GM12878 (cell line): ENCODE data around the gene IRAG1. TPM values are rescaled to one million over a fixed set of nuclear protein-coding genes. Genes with fewer than 3 reads are reported as not detected.

Experiments
- HDAC6 ChIP-seq: fragments of 200-600 bp; sonication (generic); IDR thresholded peaks from one replicate; pipeline ENCODE4 v1.8.0; 2017; ENCODE audit warnings: antibody characterized with exemption; ENCODE audit not compliant: unreplicated experiment
- PRDM15 ChIP-seq: fragments of 450-650 bp; formaldehyde crosslinking; IDR thresholded peaks from 2 replicates; pipeline ENCODE4 v1.4.0; 2020; ENCODE audit warnings: mild to moderate bottlenecking, moderate library complexity
- REST ChIP-seq: IDR thresholded peaks from 2 replicates; pipeline ENCODE4 v1.6.1; 2012; ENCODE audit warnings: mild to moderate bottlenecking, low read depth, low read length
- polyA plus RNA-seq, 11 experiments: library from polyadenylated mRNA; depleted of rRNA in 4 of 11; unstranded in 6 of 11; stranded (reverse) in 5 of 11; fragments of >200 nt; fragmentation: Nextera tagmentation in 4 of 11; fragmentation: Illumina TruSeq in 1 of 11; extraction: Ambion mirVana in 4 of 11; extraction: Trizol in 1 of 11; gene quantifications; 1 replicate in 1 of 11; 2 replicates in 10 of 11; pipeline versions ENCODE4 v1.2.1 to v1.2.3, GENCODE V29; 2011 to 2016; ENCODE audit warnings: inconsistent platforms in 2 of 11, missing spikeins in 2 of 11, low read depth in 1 of 11
- total RNA-seq, 4 experiments: library from RNA; depleted of rRNA in 3 of 4; stranded (reverse); fragments of >200 nt in 3 of 4; fragmentation: Illumina TruSeq in 1 of 4; extraction: Trizol in 1 of 4; gene quantifications; 2 replicates each; pipeline versions ENCODE4 v1.2.1 to v1.2.3, GENCODE V29; 2013 to 2021
- TF ChIP-seq, protein P1 (sequence below): fragments of 450-650 bp; IDR thresholded peaks from 2 replicates; pipeline ENCODE4 v1.6.1; 2018; ENCODE audit warnings: borderline replicate concordance, mild to moderate bottlenecking; ENCODE audit not compliant: partially characterized antibody

IRAG1 gene
- total and polyA plus RNA-seq, 10 of the 15 experiments (the other 5 are each of a cell fraction or from before 2014, with no cell fraction given) = 0.02 to 0.18 (median 0.06) TPM; not detected in 4

GRCh38 chr11:10663990-10664389 is 29.6 kb downstream of the IRAG1 start (continued):
- TF ChIP-seq REST = no peak
- TF ChIP-seq, protein P1, sequence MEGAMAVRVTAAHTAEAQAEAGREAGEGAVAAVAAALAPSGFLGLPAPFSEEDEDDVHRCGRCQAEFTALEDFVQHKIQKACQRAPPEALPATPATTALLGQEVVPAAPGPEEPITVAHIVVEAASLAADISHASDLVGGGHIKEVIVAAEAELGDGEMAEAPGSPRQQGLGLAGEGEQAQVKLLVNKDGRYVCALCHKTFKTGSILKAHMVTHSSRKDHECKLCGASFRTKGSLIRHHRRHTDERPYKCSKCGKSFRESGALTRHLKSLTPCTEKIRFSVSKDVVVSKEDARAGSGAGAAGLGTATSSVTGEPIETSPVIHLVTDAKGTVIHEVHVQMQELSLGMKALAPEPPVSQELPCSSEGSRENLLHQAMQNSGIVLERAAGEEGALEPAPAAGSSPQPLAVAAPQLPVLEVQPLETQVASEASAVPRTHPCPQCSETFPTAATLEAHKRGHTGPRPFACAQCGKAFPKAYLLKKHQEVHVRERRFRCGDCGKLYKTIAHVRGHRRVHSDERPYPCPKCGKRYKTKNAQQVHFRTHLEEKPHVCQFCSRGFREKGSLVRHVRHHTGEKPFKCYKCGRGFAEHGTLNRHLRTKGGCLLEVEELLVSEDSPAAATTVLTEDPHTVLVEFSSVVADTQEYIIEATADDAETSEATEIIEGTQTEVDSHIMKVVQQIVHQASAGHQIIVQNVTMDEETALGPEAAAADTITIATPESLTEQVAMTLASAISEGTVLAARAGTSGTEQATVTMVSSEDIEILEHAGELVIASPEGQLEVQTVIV = no peak
- no peak for TF ChIP-seq PRDM15 (CRISPR knock-in tag)
- no peak for TF ChIP-seq HDAC6
- TF ChIP-seq, all 136 proteins: peak for 0
